Endometrial microvascular endothelial cells (primary cell): Measurements from ENCODE around the gene APAF1. TPM values are rescaled to one million over a fixed set of nuclear protein-coding genes. Genes with fewer than 3 reads are reported as not detected.
"Not testable (repeated sequence)": the region's sequence is repeated elsewhere in the genome, so short reads cannot be mapped to it uniquely, and the experiment has no call there.

ENCODE experiments used
- in situ Hi-C: cut with HindIII; loops from 2 replicates; pipeline ENCODE4 v1.10.0; 2017; ENCODE audit warnings: low sequenced_read_pairs, low pct_unique_long_range_greater_than_20kb; ENCODE audit errors: inconsistent ontology term
- total RNA-seq: library from RNA; depleted of rRNA; stranded (reverse); fragments of >200 nt; gene quantifications from one replicate; pipeline ENCODE4 v1.2.3, GENCODE V29; 2015; ENCODE audit errors: inconsistent ontology term

The APAF1 gene
- total RNA-seq, 1 donor from 2014 or later = 13.8 TPM

GRCh38 chr12:98745578-98746391 lies 100.7 kb downstream of the APAF1 start:
- in situ Hi-C loops = no loop called here

GRCh38 chr12:98748463-98748862 lies 103.4 kb downstream of the APAF1 start:
- in situ Hi-C loops = no loop called here

- in situ Hi-C loops = no loop called here
These were observed 105.4 kb downstream of the APAF1 start for GRCh38 chr12:98750511-98750910.

- in situ Hi-C loops = no loop called here
These were observed 106.6 kb downstream of the APAF1 start for GRCh38 chr12:98751580-98752115.

GRCh38 chr12:98752726-98753125 lies 107.6 kb downstream of the APAF1 start:
- in situ Hi-C loops = no loop called here

GRCh38 chr12:98754095-98754494 lies 109.0 kb downstream of the APAF1 start:
- in situ Hi-C loops = no loop called here

GRCh38 chr12:98755855-98756254 lies 110.8 kb downstream of the APAF1 start:
- in situ Hi-C loops = not testable (repeated sequence)

GRCh38 chr12:98757455-98757854 lies 112.4 kb downstream of the APAF1 start:
- in situ Hi-C loops = no loop called here

- in situ Hi-C loops = no loop called here
These were observed 113.2 kb downstream of the APAF1 start for GRCh38 chr12:98758331-98758730.

- in situ Hi-C loops = no loop called here
These were observed 118.6 kb downstream of the APAF1 start for GRCh38 chr12:98763656-98764055.

GRCh38 chr12:98767248-98767647 lies 122.2 kb downstream of the APAF1 start:
- in situ Hi-C loops = no loop called here

- in situ Hi-C loops = no loop called here
These were observed 124.0 kb downstream of the APAF1 start for GRCh38 chr12:98769068-98769467.

- in situ Hi-C loops = no loop called here
These were observed 125.1 kb downstream of the APAF1 start for GRCh38 chr12:98770230-98770629.

GRCh38 chr12:98771811-98772752 lies 127.0 kb downstream of the APAF1 start:
- in situ Hi-C loops = no loop called here

GRCh38 chr12:98772818-98773217 lies 127.7 kb downstream of the APAF1 start:
- in situ Hi-C loops = no loop called here

- in situ Hi-C loops = no loop called here
These were observed 135.2 kb downstream of the APAF1 start for GRCh38 chr12:98780261-98780660.

GRCh38 chr12:98783420-98783819 lies 138.3 kb downstream of the APAF1 start:
- in situ Hi-C loops = no loop called here
